ENCODE measurements around the gene IFIT1B. TPM values are rescaled to one million over a fixed set of nuclear protein-coding genes. Genes with fewer than 3 reads are reported as not detected.
"Not testable (repeated sequence)": the region's sequence is repeated elsewhere in the genome, so short reads cannot be mapped to it uniquely, and the experiment has no call there.

Gene IFIT1B
- total RNA-seq, 1 experiment from 2014 or later, result not detected

- H3K27ac ChIP-seq (ENCODE audit: low read depth, low read length, poor library complexity, severe bottlenecking), result no peak overlapping the region
Measured at GRCh38 chr10:89330537-89331212, 47.2 kb upstream of the IFIT1B start.

GRCh38 chr10:89331487-89332122 lies 46.3 kb upstream of the IFIT1B start:
- POLR2A ChIA-PET (ENCODE audit: low non-redundant PET), result interaction anchor here (0.6 kb wide), 1 partner anchor 310 kb away, joined by 4 read pairs; no protein-coding TSS in a partner anchor
- BruUV-seq (replicated peaks); H3K27ac ChIP-seq (ENCODE audit: low read depth, low read length, poor library complexity, severe bottlenecking); H3K4me3 ChIP-seq (ENCODE audit: low read depth, low read length, poor library complexity, severe bottlenecking); DNase-seq (ENCODE audit: low spot score); H3K36me3 ChIP-seq (ENCODE audit: insufficient read depth, low read length, poor library complexity, severe bottlenecking); intact Hi-C loops (cut with micrococcal nuclease; ENCODE audit: unreplicated experiment); H3K9me3 ChIP-seq (ENCODE audit: low read depth, low read length, poor library complexity, severe bottlenecking); H3K27me3 ChIP-seq (replicated peaks; ENCODE audit: insufficient read depth, low read depth, low read length, poor library complexity): not testable (repeated sequence)
- peaks cover 34% of the 10 kb centered on the region for H3K4me1 ChIP-seq (ENCODE audit: insufficient read depth, low read length, poor library complexity, severe bottlenecking)
- CTCF ChIA-PET, result interaction anchor here (0.6 kb wide), 1 partner anchor 88 kb away, joined by 4 read pairs; no protein-coding TSS in a partner anchor

More at GRCh38 chr10:89330537-89331212, 47.2 kb upstream of the IFIT1B start:
- BruUV-seq (replicated peaks), result no TSS peak
- H3K4me3 ChIP-seq (ENCODE audit: low read depth, low read length, poor library complexity, severe bottlenecking), result no peak overlapping the region
- H3K9me3 ChIP-seq (ENCODE audit: low read depth, low read length, poor library complexity, severe bottlenecking), result no peaks in the 10 kb centered on the region
- H3K27me3 ChIP-seq (replicated peaks; ENCODE audit: insufficient read depth, low read depth, low read length, poor library complexity), result no peaks in the 10 kb centered on the region
- intact Hi-C loops (cut with micrococcal nuclease; ENCODE audit: unreplicated experiment), result no loop called here
- ChIA-PET CTCF (no interaction called here), POLR2A (ENCODE audit: low non-redundant PET) (no interaction called here)
- no peak for TF ChIP-seq EZH2 (IDR thresholded peaks at IDR 0.05; ENCODE audit: borderline replicate concordance, low read depth, low read length, poor library complexity, severe bottlenecking)
- TF ChIP-seq CTCF (conservative IDR thresholded peaks at IDR 0.05; ENCODE audit: low read depth, low read length), result no peak
- H3K36me3 ChIP-seq (ENCODE audit: insufficient read depth, low read length, poor library complexity, severe bottlenecking), result no peaks in the 10 kb centered on the region
- no peak for DNase-seq (ENCODE audit: low spot score)
- H3K4me1 ChIP-seq (ENCODE audit: insufficient read depth, low read length, poor library complexity, severe bottlenecking), result peaks cover 34% of the 10 kb centered on the region

DNA sequence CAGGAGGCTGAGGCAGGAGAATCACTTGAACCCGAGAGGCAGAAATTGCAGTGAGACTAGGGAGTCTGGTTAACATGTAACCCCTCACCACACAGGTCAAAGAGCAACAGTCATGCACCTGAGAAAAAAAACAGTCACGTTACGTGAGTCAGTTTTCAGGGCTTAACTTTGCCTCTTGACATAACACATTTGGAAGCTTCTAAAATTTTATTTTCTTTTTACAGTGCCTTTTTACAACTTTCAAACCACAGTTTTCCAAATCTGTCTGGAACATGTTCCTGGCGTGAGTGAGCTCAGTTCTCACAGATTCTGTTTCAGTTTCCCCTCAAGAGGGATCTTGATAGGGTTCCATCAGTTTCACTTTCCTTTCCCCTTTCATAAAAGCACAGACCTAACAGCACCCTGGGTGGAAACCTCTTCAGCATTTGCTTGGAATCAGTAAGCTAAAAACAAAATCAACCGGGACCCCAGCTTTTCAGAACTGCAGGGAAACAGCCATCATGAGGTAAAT lies 45.7 kb upstream of the IFIT1B start:
- peak; percentile 34 for DNase-seq (ENCODE audit: low spot score)
- TF ChIP-seq CTCF (conservative IDR thresholded peaks at IDR 0.05; ENCODE audit: low read depth, low read length) (no peak), EZH2 (IDR thresholded peaks at IDR 0.05; ENCODE audit: borderline replicate concordance, low read depth, low read length, poor library complexity, severe bottlenecking) (no peak)
- Histone ChIP-seq H3K36me3 (ENCODE audit: insufficient read depth, low read length, poor library complexity, severe bottlenecking) (no peaks in the 10 kb centered on the region), H3K4me1 (ENCODE audit: insufficient read depth, low read length, poor library complexity, severe bottlenecking) (peaks cover 33% of the 10 kb centered on the region), H3K27me3 (replicated peaks; ENCODE audit: insufficient read depth, low read depth, low read length, poor library complexity) (no peaks in the 10 kb centered on the region), H3K4me3 (ENCODE audit: low read depth, low read length, poor library complexity, severe bottlenecking) (peak overlapping the region; percentile 23), H3K27ac (ENCODE audit: low read depth, low read length, poor library complexity, severe bottlenecking) (peak overlapping the region; percentile 71), H3K9me3 (ENCODE audit: low read depth, low read length, poor library complexity, severe bottlenecking) (no peaks in the 10 kb centered on the region)
- no TSS peak for BruUV-seq (replicated peaks)
- POLR2A ChIA-PET (ENCODE audit: low non-redundant PET), result interaction anchor here (0.6 kb wide), 1 partner anchor 310 kb away, joined by 4 read pairs; no protein-coding TSS in a partner anchor
- intact Hi-C loops (cut with micrococcal nuclease; ENCODE audit: unreplicated experiment), result no loop called here
- CTCF ChIA-PET, result interaction anchor here (0.6 kb wide), 1 partner anchor 87 kb away, joined by 4 read pairs; no protein-coding TSS in a partner anchor

All from A673 (cell line).